Neural progenitor cell (in vitro differentiated cells): ENCODE measurements around the gene LHB.
"Not testable (repeated sequence)": the region's sequence is repeated elsewhere in the genome, so short reads cannot be mapped to it uniquely, and the experiment has no call there.

ENCODE experiments used
- CTCF ChIP-seq: fragments of 200-600 bp; sonication (generic); IDR thresholded peaks from 2 replicates; pipeline ENCODE4 v1.5.1; 2017; ENCODE audit warnings: antibody characterized with exemption, mild to moderate bottlenecking
- EZH2 ChIP-seq: fragments of 200-600 bp; sonication (generic); IDR thresholded peaks from 2 replicates; pipeline ENCODE4 v1.6.1; 2017; ENCODE audit warnings: antibody characterized with exemption, mild to moderate bottlenecking, moderate library complexity
- EZH2phosphoT487 ChIP-seq: fragments of 200-600 bp; sonication (generic); IDR thresholded peaks from 2 replicates; pipeline ENCODE4 v1.6.1; 2017; ENCODE audit warnings: antibody characterized with exemption

DNA sequence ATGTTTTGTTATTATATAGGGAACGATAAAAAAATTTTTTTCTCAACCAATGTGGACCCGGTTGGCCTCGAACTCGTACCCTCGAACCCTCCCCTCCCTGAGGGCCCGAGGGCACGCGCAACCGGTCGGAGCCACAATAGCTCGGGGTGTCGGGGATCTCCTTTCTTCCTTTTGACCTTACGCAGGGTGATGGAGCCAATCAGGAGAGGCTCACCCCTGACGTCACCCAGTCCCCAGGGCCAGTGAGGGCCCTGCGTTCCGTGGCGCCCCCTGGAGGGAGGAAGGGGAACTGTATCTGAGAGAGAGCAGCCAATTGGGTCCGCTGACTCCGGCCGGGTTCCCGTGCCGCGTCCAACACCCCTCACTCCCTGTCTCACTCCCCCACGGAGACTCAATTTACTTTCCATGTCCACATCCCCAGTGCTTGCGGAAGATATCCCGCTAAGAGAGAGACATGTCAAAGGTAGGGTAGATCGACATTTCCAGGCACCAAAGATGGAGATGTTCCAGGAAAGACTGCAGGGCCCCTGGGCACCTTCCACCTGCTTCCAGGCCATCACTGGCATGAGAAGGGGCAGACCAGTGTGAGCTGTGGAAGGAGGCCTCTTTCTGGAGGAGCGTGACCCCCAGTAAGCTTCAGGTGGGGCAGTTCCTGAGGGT is 14.9 kb upstream of the LHB start, which contains the start of gene CGB2:
- peak; percentile 54 for TF ChIP-seq CTCF
- TF ChIP-seq EZH2phosphoT487, EZH2: not testable (repeated sequence)
